Stimulated activated CD8-positive, alpha-beta memory T cell treated with anti-CD3 and anti-CD28 coated beads, Interleukin-7, amount 100 ng/mL, for 4 hours (primary cell): ENCODE measurements around the gene SFRP5.

ENCODE experiments used
- DNase-seq, 2 donors: peaks; one replicate each; pipeline ENCODE4 v3.0.0-alpha.2; 2020; ENCODE audit warnings: low read depth in 2 of 2

SFRP5 gene

GRCh38 chr10:97765201-97765600, 6.6 kb downstream of the SFRP5 start:
- no peak for DNase-seq

GRCh38 chr10:97764519-97764931, 7.3 kb downstream of the SFRP5 start:
- no peak for DNase-seq

DNA sequence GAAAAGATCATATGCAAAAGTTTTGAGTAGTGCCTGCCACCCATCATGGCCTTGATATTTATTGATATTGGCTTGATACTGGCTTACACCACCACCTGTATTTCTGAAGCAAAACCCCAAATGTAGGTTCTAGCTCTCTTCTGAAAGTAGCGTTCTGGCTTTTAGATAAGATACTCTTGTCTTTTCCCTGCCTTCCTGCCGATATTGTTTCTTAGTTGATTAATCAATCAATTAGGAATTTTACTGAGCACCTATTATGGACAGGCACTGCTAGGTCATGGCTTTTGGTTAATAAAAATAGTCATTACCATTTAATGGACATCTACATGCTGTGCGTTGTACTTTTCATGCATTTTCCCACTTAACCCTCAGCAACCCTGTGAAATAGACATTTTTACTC, 7.9 kb downstream of the SFRP5 start:
- no peak for DNase-seq

DNA sequence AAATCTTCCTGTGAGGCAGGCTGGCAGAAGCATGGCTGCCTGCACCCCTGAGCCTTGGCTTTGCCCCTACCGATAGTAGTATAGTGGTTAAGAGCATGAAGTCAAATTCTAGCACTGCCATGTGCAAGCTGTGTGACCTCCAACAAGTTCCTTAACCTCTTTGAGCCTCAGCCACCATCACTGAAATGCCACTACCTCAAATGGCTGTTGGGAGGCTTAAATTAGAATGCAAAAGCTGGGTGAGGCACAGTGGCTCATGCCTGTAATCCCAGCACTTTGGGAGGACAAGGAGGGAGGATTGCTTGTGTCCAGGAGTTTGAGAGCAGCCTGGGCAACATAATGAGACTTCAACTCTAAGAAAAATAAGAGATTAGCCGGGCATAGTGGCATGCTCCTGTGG, 8.4 kb downstream of the SFRP5 start:
- DNase-seq: no peak

- no peak for DNase-seq
Measured at GRCh38 chr10:97762816-97763215, 9.0 kb downstream of the SFRP5 start.

DNA sequence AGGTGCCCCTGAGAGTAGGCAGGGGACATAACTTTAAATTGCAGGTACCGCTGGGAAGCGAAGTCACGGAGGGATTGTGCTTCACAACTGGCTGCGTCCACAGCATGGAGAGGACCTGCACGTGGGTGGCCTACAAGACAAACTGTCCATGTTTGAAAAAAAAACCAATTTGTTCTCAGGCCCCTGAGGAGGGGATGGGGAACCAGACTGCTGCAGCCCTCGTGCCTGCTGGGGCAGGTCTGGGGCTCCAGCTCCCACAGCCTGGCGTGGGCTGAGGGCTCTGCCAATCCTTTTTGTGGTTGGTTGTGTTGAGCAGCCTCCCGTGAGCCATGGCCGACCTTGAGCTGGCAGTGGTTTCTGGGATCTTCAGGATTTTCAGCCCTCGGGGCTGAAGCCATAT, 9.7 kb downstream of the SFRP5 start:
- DNase-seq: no peak

DNA sequence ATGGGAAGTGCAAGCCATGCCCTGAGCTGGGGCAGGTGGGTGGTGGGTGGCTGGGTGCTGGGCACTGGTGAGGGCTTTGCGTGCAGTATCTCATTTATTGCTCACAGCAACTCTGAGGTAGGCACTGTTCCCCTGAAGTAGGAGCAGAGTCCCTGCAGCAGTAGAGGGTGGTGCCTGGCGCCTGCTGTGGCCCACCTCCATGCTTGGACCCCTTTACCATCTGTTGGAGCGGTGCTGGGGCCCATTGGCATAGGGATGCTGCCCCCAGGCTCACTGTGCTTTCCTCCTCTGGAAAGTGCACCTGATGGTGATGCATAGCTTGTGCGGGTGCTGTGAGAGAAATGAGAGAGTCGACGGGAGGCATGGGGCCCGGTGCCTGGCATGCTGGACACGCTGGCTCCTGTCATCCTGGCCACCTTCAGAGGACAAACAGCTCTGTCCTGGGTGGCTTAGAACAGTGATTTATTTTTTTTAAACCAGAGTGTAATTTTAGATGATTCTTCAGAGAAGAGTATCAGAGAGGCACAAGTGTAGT, 10.4 kb downstream of the SFRP5 start:
- DNase-seq: no peak

DNA sequence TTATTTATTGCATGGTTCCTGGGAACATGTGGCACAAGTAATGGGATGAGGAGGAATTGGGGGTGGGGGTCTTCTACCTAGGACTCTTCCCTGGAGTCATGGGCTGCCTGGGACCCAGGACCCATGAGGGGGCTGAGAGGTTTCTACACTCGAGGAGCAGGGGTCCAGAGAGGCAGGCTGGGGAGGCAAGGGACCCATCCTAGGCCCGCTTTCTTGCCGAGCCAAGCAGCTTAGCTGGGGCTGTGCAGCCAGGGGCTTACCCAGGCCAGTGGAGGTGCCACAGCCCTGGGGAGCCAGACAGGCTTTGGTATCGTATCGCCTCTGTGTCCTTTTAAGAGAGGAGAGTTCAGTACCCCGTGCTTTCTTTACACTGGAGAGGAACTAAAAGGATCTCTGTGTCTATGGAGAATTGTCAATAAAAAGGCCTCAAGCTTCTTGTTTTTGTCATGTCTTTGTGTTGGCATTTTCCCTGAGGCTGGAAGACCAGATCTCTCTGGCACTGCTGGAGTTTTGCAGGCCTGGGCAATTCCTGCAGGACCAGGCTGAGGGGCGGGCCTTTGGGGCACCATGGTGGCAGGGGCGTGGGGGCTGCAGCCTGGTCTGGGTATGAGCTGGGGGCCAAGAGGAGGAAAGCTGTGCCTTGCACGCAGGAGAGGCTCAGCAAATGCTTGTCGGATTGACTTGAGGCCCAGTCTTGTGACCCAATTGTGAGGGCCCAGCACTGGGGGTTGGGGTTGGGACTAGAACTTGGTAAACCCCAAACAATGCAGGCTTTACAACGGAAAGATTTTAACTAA, 11.1 kb downstream of the SFRP5 start:
- no peak for DNase-seq

DNA sequence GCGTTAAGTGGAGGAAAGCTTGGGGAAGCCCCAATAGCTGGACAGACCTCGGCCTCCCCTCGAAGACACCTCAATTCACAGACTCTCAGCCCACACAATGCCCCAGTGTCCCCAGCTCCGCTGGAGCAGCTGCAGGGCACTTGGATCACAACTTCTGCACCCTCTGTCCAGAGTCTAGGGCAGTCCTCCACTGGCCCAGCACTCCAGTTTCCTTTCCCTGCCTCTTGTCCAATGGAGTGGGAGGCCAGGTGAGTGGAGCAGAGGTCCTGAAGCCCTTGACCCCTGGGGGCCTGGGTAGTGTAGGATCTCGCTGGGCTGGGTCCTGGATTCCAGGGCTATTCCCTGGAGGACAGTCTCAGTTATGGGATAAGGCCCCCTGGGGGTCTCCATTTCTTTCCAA, 11.9 kb downstream of the SFRP5 start:
- DNase-seq: no peak

DNA sequence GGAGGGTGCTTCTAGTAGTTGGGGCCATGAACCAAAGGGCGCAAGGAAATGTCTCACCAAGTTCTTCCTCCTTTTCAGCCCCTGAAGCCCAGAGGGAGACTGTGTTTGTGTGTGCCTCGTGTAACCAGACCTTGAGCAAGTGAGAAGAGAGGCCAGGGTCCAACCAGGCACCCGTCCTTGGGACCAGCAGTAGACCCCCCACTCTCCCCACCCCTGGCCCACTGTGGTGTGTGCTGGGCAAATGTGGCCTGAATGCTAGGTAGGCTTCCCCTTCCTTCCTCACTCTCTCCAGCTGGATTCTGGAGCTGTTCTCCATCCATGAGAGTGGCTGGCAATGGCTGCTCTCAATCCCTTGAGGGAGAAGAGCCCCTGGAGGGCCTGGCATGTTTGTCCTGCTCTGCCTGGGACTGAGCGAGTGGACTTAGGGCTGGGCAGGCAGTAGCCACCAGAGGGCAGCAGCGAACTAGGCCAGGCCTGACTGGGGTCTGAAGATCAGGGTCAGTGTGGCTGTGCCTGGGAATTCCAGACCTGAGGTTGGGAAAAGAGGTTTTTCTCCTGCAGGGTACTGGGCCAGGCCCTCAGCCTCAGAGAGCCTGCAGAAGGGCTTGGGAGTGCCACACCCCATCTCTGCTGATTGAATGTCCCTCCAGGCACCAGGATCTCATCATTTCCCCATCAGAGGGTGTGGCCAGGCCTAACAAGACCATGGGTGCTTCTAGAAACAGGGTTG, 12.5 kb downstream of the SFRP5 start:
- DNase-seq: peak in 1 of 2 donors; percentile 19

GRCh38 chr10:97757471-97757870, 14.3 kb downstream of the SFRP5 start:
- no peak for DNase-seq

DNA sequence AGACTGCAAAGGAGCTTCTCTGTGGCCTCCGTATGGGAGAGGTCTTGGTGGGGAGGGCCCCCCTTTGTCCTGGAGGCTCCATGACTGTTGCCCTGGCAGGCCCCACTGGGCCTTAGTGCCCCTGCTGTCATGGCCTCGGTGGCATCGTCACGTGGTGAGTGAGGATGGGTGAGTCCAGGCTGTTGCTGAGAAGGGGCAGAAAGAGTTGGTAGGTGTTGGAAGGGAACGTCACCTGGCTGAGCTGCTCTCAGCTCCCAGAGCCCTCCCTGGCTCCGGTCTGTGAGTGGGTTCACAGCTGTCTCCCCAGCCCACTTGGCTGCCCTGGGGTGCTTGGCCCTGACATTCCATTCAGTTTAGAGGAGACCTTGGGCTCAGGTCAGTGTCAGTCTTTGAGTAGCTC, 16.1 kb downstream of the SFRP5 start:
- no peak for DNase-seq

GRCh38 chr10:97754726-97755125, 17.1 kb downstream of the SFRP5 start:
- no peak for DNase-seq

GRCh38 chr10:97752956-97753355, 18.8 kb downstream of the SFRP5 start:
- no peak for DNase-seq

- no peak for DNase-seq
Measured at GRCh38 chr10:97748116-97748515, 23.7 kb downstream of the SFRP5 start.

- no peak for DNase-seq
Measured at GRCh38 chr10:97747573-97747972, 24.2 kb downstream of the SFRP5 start.

GRCh38 chr10:97744405-97745035, 27.3 kb downstream of the SFRP5 start:
- no peak for DNase-seq

DNA sequence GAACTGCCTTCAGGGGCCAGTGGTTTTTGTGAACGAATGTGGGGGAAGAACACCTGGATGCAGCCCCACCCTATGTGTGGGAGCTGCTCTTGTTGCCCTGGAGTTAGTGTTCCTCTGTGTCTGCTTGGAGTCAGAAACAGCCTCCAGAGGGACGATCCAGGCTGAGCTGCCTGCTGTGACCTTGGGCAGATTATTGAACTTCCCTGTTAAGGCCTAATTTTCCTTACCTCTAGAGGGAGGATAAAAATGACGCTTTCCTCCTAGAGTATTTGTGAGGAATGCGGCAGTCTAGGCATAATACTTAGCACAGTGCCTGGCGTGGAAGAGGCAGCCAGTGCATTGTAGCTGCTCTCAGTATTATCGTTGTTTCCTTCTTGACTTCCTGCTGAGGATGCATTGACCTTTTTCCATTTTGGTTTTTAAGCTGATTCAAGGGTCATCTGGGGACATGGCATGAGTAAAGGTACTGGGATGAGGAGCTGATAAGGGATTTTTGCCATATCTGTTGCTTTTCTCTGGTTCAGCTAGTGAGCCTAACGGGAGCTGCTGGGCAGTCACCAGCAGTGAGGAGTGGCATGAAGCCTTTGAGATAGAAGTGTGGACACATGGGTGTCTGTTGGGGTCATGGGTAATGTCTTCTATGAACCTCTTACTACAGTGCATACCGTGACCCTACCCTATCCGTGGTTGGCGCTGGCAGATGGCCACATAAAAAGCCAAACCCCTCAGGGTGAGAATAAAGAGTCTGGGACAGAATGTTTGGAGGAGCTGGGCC, 28.4 kb downstream of the SFRP5 start:
- DNase-seq: no peak

GRCh38 chr10:97740613-97741012, 31.2 kb downstream of the SFRP5 start:
- DNase-seq: no peak

DNA sequence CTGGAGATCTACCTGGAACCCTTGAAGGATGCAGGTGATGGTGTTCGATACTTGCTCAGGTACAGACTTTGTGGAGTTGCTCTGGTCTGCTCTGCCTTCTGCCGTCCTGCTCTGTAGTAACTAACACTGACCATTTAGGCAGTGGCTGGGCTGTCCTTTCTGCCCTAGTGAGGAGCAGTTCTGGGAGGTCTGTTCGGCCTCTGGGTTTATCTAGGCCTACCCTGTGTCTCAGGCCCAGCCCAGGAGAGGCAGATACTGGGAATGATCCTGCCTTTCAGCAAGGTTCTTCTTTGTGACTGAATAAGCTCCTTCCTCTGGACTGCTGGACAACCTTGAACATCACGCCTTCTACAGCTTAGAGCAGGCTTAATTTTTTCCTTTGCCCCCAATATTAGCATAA, 33.2 kb downstream of the SFRP5 start:
- no peak for DNase-seq

DNA sequence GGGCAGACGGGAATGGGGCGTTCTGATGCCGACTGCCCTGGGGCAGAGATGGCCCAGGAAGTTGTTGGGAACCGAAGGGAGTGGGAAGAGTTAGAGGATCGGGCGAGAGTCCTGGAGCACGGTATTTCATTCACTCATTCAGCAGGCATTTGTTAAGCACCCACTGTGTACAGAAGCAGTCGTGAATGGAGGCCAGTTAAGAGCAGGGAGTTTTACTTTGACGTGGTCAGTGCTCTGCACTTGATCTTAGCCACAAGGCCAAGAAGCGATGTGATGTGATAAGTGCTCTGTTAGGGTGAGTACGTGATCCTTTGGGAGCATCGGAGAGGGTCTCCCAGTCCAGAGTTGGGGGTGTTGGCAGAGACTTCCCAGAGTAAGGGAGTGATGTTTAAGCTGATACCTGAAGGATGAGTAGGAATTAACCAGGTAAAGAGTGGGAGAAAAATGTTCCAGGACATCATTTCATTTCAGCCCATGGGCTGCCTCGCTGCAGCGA, 34.0 kb downstream of the SFRP5 start:
- no peak for DNase-seq
